Prostate gland (tissue), 2 donors: Measurements from ENCODE around the gene MYL10. TPM values are rescaled to one million over a fixed set of nuclear protein-coding genes. Genes with fewer than 3 reads are reported as not detected.

ENCODE experiments used
- DNase-seq: peaks from one replicate; pipeline ENCODE4 v3.0.0-alpha.2; 2019; ENCODE audit warnings: low spot score
- H3K27ac ChIP-seq, 2 donors: fragments of 200-600 bp; sonication (generic); 2 replicates each; pipeline ENCODE4 v1.5.1; 2017 to 2019
- H3K27me3 ChIP-seq: fragments of 200-600 bp; sonication (generic); replicated peaks from 2 replicates; pipeline ENCODE4 v1.5.1; 2019; ENCODE audit not compliant: insufficient read depth
- H3K36me3 ChIP-seq, 2 donors: fragments of 200-600 bp; sonication (generic); 1 replicate in 1 of 2; 2 replicates in 1 of 2; pipeline versions ENCODE4 v1.5.1 to v1.8.1; 2017 to 2019
- H3K4me1 ChIP-seq: fragments of 200-600 bp; sonication (generic); replicated peaks from 2 replicates; pipeline ENCODE4 v1.5.1; 2019
- H3K4me3 ChIP-seq, 2 donors: fragments of 200-600 bp; sonication (generic); 2 replicates each; pipeline ENCODE4 v1.5.1; 2017 to 2019
- H3K9me3 ChIP-seq: fragments of 200-600 bp; sonication (generic); 2 replicates; pipeline ENCODE4 v1.5.1; 2017
- CTCF ChIP-seq, 4 experiments: fragments of 200-600 bp in 2 of 4; fragments of 450-650 bp in 2 of 4; sonication (generic) in 2 of 4; IDR thresholded peaks; 1 replicate in 3 of 4; 2 replicates in 1 of 4; pipeline ENCODE4 v1.5.1; 2016 to 2019; ENCODE audit warnings: antibody characterized with exemption in 4 of 4, mild to moderate bottlenecking in 2 of 4, moderate library complexity in 2 of 4
- POLR2A ChIP-seq: fragments of 450-650 bp; IDR thresholded peaks from one replicate; pipeline ENCODE4 v1.6.1; 2016; ENCODE audit warnings: antibody characterized with exemption, mild to moderate bottlenecking
- POLR2AphosphoS5 ChIP-seq: sonication (generic); formaldehyde crosslinking; IDR thresholded peaks from one replicate; pipeline ENCODE4 v1.6.1; 2017; ENCODE audit warnings: antibody characterized with exemption
- WGBS: methylation state at CpG from one replicate; pipeline ENCODE4 v1.1.5; 2018; 5-methylcytosine and 5-hydroxymethylcytosine counted together
- intact Hi-C: fragments of 100-400 bp; cut with DNase I; formaldehyde crosslinking; loops from one replicate; pipeline ENCODE4 v1.14.2; 2022
- total RNA-seq, 2 donors: library from RNA; depleted of rRNA; stranded (reverse); fragments of >200 nt; gene quantifications; one replicate each; pipeline ENCODE4 v1.1.0, GENCODE V29; 2016

The MYL10 gene
- total RNA-seq, 2 donors from 2014 or later = not detected

- Histone ChIP-seq H3K27ac (no peak overlapping the region), H3K9me3 (no peaks in the 10 kb centered on the region), H3K4me3 (no peak overlapping the region), H3K27me3 (no peaks in the 10 kb centered on the region), H3K4me1 (peaks cover 2% of the 10 kb centered on the region), H3K36me3 (no peaks in the 10 kb centered on the region)
- 100% methylated on average over 1 of the region's 1 CpG for whole genome bisulfite sequencing
- DNase-seq = no peak
- intact Hi-C loops = loop anchor here (10.0 kb wide), 1 partner anchor 640 kb away; no protein-coding TSS in a partner anchor
- TF ChIP-seq CTCF (IDR thresholded peaks at IDR 0.05) = no peak
- TF ChIP-seq POLR2A = no peak
- TF ChIP-seq POLR2AphosphoS5 = no peak
Observed at GRCh38 chr7:101595246-101595645, 33.9 kb downstream of the MYL10 start.

DNA sequence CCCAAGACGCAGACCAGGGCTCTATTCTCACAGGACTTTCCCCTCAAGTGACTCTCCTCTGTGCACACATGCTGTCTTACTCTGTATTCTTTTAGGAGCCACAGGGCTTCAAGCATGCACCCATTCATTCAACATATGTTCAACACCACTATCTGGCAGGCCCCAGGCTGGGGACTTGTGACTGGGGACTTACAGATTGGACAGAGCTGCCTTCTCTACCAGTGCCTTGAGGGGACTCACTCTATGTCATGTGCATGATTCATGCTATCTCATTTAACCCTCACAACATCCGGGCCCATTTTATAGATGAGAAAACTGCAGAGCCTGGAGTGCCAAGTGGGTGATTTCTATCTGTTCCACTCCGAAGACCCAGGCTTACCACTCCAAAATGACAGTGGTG, 34.3 kb downstream of the MYL10 start:
- peaks cover 2% of the 10 kb centered on the region for H3K4me1 ChIP-seq
- intact Hi-C loops = loop anchor here (10.0 kb wide), 1 partner anchor 640 kb away; no protein-coding TSS in a partner anchor
- no peaks in the 10 kb centered on the region for H3K9me3 ChIP-seq
- no peak for DNase-seq
- no peaks in the 10 kb centered on the region for H3K36me3 ChIP-seq
- TF ChIP-seq POLR2A (no peak), CTCF (IDR thresholded peaks at IDR 0.05) (no peak), POLR2AphosphoS5 (no peak)
- 92% methylated on average over 3 of the region's 3 CpGs for WGBS
- H3K27me3 ChIP-seq = no peaks in the 10 kb centered on the region
- no peak overlapping the region for H3K27ac ChIP-seq
- no peak overlapping the region for H3K4me3 ChIP-seq

- no peak overlapping the region for H3K27ac ChIP-seq
- TF ChIP-seq POLR2A (no peak), CTCF (IDR thresholded peaks at IDR 0.05) (no peak), POLR2AphosphoS5 (no peak)
- peaks cover 2% of the 10 kb centered on the region for H3K4me1 ChIP-seq
- intact Hi-C loops = loop anchor here (10.0 kb wide), 1 partner anchor 641 kb away; no protein-coding TSS in a partner anchor
- WGBS = 88% methylated on average over 6 of the region's 6 CpGs
- no peak overlapping the region for H3K4me3 ChIP-seq
- H3K36me3 ChIP-seq = no peaks in the 10 kb centered on the region
- no peaks in the 10 kb centered on the region for H3K27me3 ChIP-seq
- no peaks in the 10 kb centered on the region for H3K9me3 ChIP-seq
- DNase-seq = no peak
Observed at GRCh38 chr7:101593556-101593955, 35.5 kb downstream of the MYL10 start.

DNA sequence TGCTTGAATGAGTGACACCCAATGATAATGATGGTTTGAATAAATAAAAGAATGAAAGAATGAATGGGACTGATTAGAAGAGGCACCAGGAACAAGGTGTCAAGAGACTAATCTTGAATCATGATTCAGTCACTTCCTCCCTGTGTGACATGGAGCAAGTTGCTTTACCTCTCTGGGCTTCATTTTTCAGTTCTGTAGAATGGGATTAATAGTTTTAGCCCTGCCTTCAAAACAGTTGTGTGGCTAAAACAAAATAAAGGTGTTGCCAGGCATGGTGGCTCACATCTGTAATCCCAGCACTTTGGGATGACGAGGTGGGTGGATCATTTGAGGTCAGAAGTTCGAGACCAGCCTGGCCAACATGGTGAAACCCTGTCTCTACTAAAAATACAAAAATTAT, 37.6 kb downstream of the MYL10 start:
- no peaks in the 10 kb centered on the region for H3K9me3 ChIP-seq
- H3K36me3 ChIP-seq = no peaks in the 10 kb centered on the region
- 91% methylated on average over 2 of the region's 2 CpGs for WGBS
- TF ChIP-seq POLR2A (no peak), CTCF (IDR thresholded peaks at IDR 0.05) (no peak), POLR2AphosphoS5 (no peak)
- H3K27ac ChIP-seq = no peak overlapping the region
- intact Hi-C loops = loop anchor here (10.0 kb wide), 1 partner anchor 643 kb away; no protein-coding TSS in a partner anchor
- DNase-seq = no peak
- peaks cover 5% of the 10 kb centered on the region for H3K4me1 ChIP-seq
- no peak overlapping the region for H3K4me3 ChIP-seq
- no peaks in the 10 kb centered on the region for H3K27me3 ChIP-seq

DNA sequence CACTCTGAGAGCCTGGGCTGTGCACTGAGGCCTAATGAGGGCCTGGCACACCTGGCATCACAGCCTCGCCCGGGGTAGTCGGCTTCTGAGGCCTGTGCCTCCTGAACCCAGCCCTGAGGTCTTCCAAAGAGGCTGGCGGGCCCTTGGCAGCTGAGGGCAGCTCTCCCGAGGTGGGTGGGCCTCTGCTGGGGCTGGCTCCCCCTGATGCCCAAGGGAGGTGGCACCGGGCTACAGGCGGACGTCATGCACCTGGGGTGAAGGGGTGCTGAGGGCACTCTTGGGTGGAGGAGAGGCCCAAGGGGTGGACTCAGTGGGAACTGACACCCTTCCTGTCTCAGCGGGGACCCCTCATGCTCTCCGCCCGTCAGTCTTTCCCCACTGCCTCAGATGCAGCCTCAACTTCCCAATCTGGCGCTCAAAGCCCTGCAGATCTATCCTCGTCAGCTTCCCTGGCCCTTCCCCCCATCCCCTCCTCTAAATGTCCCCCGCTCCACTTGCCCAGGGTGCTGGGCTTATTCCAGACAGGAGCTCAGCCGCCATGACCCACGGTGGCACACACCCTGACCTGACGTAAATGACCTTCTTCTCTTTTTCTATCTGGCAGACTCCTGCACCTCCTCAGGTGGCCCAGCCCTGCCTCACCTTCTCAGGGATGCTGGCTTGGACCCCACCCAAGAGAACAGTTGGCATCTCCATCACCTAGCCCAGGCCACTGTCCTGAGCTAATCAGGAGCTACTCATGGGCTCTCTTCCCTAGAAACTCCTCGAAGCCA, 38.2 kb downstream of the MYL10 start:
- no peak overlapping the region for H3K4me3 ChIP-seq
- H3K4me1 ChIP-seq = peaks cover 10% of the 10 kb centered on the region
- no peaks in the 10 kb centered on the region for H3K36me3 ChIP-seq
- intact Hi-C loops = loop anchor here (10.0 kb wide), 1 partner anchor 644 kb away; no protein-coding TSS in a partner anchor
- no peaks in the 10 kb centered on the region for H3K9me3 ChIP-seq
- TF ChIP-seq POLR2AphosphoS5 = no peak
- TF ChIP-seq POLR2A = no peak
- no peak for TF ChIP-seq CTCF (IDR thresholded peaks at IDR 0.05)
- H3K27me3 ChIP-seq = no peaks in the 10 kb centered on the region
- WGBS = 82% methylated on average over 18 of the region's 18 CpGs
- no peak overlapping the region for H3K27ac ChIP-seq
- no peak for DNase-seq
